Measurements from ENCODE around the gene TBCB. TPM values are rescaled to one million over a fixed set of nuclear protein-coding genes. Genes with fewer than 3 reads are reported as not detected.

The TBCB gene
- total RNA-seq, 1 experiment from 2014 or later: 141 TPM

DNA sequence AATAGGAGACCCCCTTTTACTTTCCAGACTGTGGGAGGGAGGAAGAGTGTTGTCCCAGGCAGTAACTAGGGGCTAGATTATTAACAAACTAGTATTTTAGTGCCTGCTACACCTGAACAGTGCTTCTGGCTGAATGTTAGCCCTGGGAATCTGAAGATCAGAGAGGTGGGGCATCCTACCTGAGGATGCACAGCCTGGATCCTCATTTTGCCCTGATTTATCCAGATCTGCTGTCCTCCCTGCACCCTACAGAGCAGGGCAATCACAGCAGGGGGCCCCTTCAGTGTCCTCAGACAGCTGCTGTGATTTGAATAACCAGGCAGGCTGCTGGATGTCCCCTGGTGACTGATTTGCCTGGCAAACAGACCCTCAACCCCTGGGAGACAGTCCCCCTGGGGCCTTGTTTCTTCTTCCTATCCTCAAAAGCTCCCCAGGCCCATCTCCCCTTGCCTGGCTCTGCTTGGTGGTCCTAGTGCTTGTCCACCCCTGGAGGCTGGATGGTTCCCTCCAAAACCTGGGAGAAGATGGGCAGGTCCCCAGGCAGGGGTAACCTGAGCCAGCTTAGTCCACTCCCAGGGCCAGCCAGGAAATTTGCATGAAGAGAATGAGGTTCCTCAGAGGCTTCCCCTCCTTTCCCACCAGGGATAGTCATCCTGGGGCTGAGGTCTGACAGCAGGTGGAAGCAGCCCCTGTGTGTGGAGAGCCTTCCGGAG is 4.6 kb upstream of the TBCB start, which contains the start of gene OVOL3:
Gene OVOL3, plus strand, starts transcription at position 657 of the 713 bp plus-strand sequence. CDS start 60 bp downstream, outside the sequence.
- H3K9me3 ChIP-seq (ENCODE audit: control insufficient read depth in 1 of 2, insufficient read depth in 1 of 2, low read depth in 1 of 2, low read length in 2 of 2): no peaks in the 10 kb centered on the region
- H4K20me1 ChIP-seq (ENCODE audit: insufficient read depth): no peaks in the 10 kb centered on the region
- BruUV-seq (replicated peaks): no TSS peak
- ATAC-seq (no peak), DNase-seq (ENCODE audit: low read depth, low spot score) (no peak)
- peaks cover 6 to 9% of the 10 kb centered on the region in 2 experiments; a peak in 3 of 4 replicates for H3K36me3 ChIP-seq (ENCODE audit: control insufficient read depth in 1 of 2, insufficient read depth in 2 of 2, low read length in 2 of 2)
- peaks cover 19% of the 10 kb centered on the region for H3K79me2 ChIP-seq (ENCODE audit: insufficient read depth, low read length)
- H3K4me3 ChIP-seq (replicated peaks in 1 of 2; ENCODE audit: low read depth in 1 of 2, low read length in 2 of 2): no peak within 1 kb of the TSS
- no peaks in the 10 kb centered on the region for H3K27me3 ChIP-seq (ENCODE audit: insufficient read depth, low read length)
- no peaks in the 10 kb centered on the region for H3K9me2 ChIP-seq (ENCODE audit: insufficient read depth)
- no peak within 1 kb of the TSS for H3K4me2 ChIP-seq (ENCODE audit: low read length)
- no peak within 1 kb of the TSS for H2AFZ ChIP-seq (ENCODE audit: low read depth, low read length, poor library complexity, severe bottlenecking)
- CTCF ChIA-PET: no interaction called here
- H3K4me1 ChIP-seq (ENCODE audit: control insufficient read depth in 1 of 2, insufficient read depth in 2 of 2, low read length in 2 of 2): peaks cover 0 to 14% of the 10 kb centered on the region in 2 experiments; a peak in 1 of 4 replicates
- H3K27ac ChIP-seq (ENCODE audit: low read depth, low read length): no peak within 1 kb of the TSS
- POLR2A ChIA-PET: no interaction called here
- TF ChIP-seq POLR2AphosphoS5 (IDR thresholded peaks at IDR 0.05; ENCODE audit: low read depth, low read length) (no peak), SRF (IDR thresholded peaks at IDR 0.05; ENCODE audit: low read depth) (no peak), CEBPB (IDR thresholded peaks at IDR 0.05; ENCODE audit: low read depth) (no peak), POLR2A (IDR thresholded peaks at IDR 0.05; ENCODE audit: borderline replicate concordance, extremely low read depth, insufficient read depth, insufficient read length) (no peak), SP1 (IDR thresholded peaks at IDR 0.05; ENCODE audit: low read depth) (no peak)
- TF ChIP-seq, protein P1, sequence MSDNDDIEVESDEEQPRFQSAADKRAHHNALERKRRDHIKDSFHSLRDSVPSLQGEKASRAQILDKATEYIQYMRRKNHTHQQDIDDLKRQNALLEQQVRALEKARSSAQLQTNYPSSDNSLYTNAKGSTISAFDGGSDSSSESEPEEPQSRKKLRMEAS (IDR thresholded peaks at IDR 0.05): no peak
- TF ChIP-seq, protein P2, sequence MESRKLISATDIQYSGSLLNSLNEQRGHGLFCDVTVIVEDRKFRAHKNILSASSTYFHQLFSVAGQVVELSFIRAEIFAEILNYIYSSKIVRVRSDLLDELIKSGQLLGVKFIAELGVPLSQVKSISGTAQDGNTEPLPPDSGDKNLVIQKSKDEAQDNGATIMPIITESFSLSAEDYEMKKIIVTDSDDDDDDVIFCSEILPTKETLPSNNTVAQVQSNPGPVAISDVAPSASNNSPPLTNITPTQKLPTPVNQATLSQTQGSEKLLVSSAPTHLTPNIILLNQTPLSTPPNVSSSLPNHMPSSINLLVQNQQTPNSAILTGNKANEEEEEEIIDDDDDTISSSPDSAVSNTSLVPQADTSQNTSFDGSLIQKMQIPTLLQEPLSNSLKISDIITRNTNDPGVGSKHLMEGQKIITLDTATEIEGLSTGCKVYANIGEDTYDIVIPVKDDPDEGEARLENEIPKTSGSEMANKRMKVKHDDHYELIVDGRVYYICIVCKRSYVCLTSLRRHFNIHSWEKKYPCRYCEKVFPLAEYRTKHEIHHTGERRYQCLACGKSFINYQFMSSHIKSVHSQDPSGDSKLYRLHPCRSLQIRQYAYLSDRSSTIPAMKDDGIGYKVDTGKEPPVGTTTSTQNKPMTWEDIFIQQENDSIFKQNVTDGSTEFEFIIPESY (IDR thresholded peaks at IDR 0.05; ENCODE audit: extremely low read depth, insufficient replicate concordance, low read length): no peak
- TF ChIP-seq, protein P3, sequence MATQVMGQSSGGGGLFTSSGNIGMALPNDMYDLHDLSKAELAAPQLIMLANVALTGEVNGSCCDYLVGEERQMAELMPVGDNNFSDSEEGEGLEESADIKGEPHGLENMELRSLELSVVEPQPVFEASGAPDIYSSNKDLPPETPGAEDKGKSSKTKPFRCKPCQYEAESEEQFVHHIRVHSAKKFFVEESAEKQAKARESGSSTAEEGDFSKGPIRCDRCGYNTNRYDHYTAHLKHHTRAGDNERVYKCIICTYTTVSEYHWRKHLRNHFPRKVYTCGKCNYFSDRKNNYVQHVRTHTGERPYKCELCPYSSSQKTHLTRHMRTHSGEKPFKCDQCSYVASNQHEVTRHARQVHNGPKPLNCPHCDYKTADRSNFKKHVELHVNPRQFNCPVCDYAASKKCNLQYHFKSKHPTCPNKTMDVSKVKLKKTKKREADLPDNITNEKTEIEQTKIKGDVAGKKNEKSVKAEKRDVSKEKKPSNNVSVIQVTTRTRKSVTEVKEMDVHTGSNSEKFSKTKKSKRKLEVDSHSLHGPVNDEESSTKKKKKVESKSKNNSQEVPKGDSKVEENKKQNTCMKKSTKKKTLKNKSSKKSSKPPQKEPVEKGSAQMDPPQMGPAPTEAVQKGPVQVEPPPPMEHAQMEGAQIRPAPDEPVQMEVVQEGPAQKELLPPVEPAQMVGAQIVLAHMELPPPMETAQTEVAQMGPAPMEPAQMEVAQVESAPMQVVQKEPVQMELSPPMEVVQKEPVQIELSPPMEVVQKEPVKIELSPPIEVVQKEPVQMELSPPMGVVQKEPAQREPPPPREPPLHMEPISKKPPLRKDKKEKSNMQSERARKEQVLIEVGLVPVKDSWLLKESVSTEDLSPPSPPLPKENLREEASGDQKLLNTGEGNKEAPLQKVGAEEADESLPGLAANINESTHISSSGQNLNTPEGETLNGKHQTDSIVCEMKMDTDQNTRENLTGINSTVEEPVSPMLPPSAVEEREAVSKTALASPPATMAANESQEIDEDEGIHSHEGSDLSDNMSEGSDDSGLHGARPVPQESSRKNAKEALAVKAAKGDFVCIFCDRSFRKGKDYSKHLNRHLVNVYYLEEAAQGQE (IDR thresholded peaks at IDR 0.05; ENCODE audit: low read depth): no peak
- RAD21 ChIA-PET (ENCODE audit: low non-redundant PET in 1 of 2, low total read pairs in 2 of 2, uncharacterized antibody in 2 of 2, unreplicated experiment in 2 of 2): no interaction called here
- intact Hi-C loops (cut with micrococcal nuclease): loop anchor here (10.0 kb wide), 1 partner anchor 106 kb away; the partner anchor contains the start of gene SYNE4
- no peak within 1 kb of the TSS for H3K9ac ChIP-seq (ENCODE audit: low read length)
